DND-41 (cell line): ENCODE data around the gene CRYBA2.

Experiments used
- CTCF ChIP-seq: IDR thresholded peaks from 2 replicates; pipeline ENCODE4 v1.5.1; 2012; ENCODE audit warnings: borderline replicate concordance, low read length, moderate library complexity, mild to moderate bottlenecking; ENCODE audit not compliant: poor library complexity, severe bottlenecking; ENCODE audit errors: extremely low read depth
- EZH2 ChIP-seq: IDR thresholded peaks from 3 replicates; pipeline ENCODE4 v1.6.1; 2012; ENCODE audit warnings: borderline replicate concordance, low read depth, mild to moderate bottlenecking, moderate library complexity, low read length, inconsistent platforms; ENCODE audit not compliant: severe bottlenecking

- TF ChIP-seq CTCF (no peak), EZH2 (no peak)
Observed at GRCh38 chr2:219009294-219009693, 16.1 kb upstream of the CRYBA2 start.
